GM19239 (cell line): ENCODE results near the gene CHKA.

Experiments used
- DNase-seq: peaks from one replicate; pipeline ENCODE4 v3.0.0; 2011; ENCODE audit warnings: low spot score; ENCODE audit not compliant: insufficient read length
- FAIRE-seq: peaks from 2 replicates; lab custom pipeline; 2011; peaks lifted over from hg19 to GRCh38; lab: Jason Lieb, UNC

CHKA gene

GRCh38 chr11:68018730-68019190, 102.4 kb downstream of the CHKA start:
- DNase-seq, result no peak
- no peak for FAIRE-seq

GRCh38 chr11:68017980-68018729, 103.0 kb downstream of the CHKA start:
- no peak for FAIRE-seq
- no peak for DNase-seq

- no peak for DNase-seq
- FAIRE-seq, result no peak
Measured at GRCh38 chr11:68016904-68017817, 104.0 kb downstream of the CHKA start.

GRCh38 chr11:68016161-68016903, 104.9 kb downstream of the CHKA start:
- FAIRE-seq (no peak), DNase-seq (no peak)

DNA sequence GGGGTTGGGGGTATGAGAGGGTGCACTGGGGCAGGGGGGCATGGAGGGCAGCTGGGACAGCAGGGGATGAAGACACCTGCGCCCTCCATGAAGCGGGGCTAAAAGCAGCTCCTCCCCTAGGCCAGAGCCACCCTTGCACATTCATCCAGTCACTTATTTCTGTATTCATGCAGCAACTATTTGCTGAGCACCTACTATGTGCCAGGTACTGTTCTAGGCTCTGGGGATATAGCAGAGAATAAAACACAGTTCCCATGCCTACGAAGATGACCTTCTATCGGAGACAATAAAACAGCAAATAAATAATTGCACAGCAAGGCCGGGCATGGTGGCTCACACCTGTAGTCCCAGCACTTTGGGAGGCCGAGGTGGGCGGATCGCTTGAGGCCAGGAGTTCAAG, 105.7 kb downstream of the CHKA start:
- FAIRE-seq, result no peak
- DNase-seq, result no peak

- DNase-seq (no peak), FAIRE-seq (no peak)
Measured at GRCh38 chr11:68014947-68015447, 106.2 kb downstream of the CHKA start.

- FAIRE-seq (no peak), DNase-seq (no peak)
Measured at GRCh38 chr11:68014157-68014946, 106.8 kb downstream of the CHKA start.

DNA sequence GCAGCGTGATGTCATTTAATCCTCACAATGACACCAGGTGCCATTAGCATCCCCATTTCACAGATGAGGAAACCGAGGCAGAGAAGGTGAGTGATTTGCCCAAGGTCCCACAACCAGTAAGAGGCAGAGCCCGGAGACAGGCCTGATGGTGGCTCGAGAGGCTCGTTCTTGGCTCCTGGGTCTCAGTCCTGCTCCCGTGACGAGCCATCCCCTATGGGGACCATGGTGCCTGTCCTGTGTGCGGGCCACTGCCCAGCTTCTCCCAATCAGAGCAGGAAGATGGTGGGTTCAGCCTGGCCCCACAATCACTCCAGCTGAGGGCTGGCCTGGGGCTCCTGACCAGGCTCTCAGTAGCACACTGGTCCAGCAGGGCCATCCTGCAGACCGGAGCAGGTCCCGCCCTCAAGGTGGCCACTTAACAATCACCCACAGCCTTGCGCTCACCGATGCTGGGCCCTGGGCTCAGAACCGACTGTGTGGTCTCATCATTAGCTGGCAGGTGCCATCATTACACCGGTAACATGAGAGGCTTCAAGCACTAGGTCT, 107.5 kb downstream of the CHKA start:
- no peak for FAIRE-seq

DNA sequence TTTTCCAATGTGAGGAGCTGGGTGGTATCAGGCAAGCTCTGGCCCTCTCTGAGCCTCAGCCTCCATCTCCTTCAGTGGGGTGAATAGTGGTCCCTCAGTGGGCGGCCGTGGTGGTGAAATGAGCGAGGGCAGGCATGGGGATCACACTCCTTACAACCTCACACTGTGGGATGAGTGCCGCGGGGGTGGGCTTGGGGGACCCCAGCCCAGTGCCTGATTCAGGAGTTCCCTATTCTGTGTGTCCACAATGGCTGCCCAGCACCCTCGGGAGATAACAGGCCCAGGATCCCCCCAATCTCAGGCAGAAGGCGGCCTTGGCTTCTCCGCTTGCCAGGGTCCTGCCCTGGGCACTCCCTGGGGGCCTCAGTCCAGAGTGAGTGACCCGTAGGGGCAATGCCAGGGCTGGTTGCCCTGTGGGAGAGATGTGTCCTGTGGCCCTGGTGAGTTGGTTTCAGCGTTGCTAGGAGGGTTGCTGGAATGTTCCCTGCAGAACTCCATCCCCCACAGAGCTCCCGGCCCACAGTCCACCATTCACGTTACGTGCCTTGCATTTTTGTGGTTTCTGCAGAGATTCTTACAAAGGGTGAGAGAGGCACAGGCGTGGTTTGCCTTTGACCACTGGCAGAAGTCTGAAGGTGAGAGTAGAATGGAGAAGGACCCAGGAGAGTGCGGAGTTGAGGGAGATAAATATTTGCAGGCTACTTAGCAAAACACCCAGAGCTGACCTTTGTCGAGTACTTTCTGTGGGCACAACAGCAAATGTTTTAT, 108.2 kb downstream of the CHKA start:
- DNase-seq (no peak), FAIRE-seq (no peak)

More for the DNA sequence above, 107.5 kb downstream of the CHKA start:
- DNase-seq, result no peak

DNA sequence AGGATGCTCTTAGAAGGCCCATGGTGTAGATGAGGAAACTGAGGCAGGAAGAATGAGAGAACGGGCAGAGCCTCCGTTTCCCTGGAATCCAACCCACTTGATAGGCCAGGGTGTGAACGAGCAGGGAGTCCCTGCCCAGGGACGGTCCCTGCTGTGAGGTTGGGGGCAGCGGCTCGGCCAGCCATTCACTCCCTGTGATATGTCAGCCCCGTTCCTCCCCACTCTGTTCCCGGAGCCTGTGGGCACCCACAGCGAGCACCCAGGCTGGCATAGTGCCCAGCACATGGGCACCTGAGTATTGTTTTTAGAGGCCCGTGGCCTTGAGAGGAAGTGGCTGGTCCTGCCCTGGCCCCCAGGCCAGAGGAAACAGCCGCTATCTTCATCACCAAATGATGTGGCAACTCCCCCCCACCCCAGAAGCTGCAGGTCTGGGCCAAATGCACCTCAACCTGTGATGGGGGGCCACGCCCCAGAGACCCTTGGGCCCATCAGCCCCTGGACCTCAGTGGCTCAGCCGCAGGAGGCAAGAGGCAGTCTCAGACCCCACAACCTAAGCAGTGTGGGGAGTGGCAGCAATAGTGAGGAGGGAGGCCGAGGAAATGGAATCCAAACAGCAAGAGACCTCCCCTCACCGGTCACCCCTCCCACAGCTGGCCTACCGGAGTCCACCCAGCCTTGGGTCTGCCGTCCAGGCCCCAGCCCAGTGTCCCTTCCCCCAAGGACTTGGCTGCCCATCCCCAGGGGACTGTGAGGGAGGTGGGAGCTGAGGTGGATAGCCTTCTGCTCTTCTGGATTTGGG, 108.9 kb downstream of the CHKA start:
- DNase-seq, result no peak
- no peak for FAIRE-seq

GRCh38 chr11:68011051-68011943, 109.9 kb downstream of the CHKA start:
- FAIRE-seq, result no peak

DNA sequence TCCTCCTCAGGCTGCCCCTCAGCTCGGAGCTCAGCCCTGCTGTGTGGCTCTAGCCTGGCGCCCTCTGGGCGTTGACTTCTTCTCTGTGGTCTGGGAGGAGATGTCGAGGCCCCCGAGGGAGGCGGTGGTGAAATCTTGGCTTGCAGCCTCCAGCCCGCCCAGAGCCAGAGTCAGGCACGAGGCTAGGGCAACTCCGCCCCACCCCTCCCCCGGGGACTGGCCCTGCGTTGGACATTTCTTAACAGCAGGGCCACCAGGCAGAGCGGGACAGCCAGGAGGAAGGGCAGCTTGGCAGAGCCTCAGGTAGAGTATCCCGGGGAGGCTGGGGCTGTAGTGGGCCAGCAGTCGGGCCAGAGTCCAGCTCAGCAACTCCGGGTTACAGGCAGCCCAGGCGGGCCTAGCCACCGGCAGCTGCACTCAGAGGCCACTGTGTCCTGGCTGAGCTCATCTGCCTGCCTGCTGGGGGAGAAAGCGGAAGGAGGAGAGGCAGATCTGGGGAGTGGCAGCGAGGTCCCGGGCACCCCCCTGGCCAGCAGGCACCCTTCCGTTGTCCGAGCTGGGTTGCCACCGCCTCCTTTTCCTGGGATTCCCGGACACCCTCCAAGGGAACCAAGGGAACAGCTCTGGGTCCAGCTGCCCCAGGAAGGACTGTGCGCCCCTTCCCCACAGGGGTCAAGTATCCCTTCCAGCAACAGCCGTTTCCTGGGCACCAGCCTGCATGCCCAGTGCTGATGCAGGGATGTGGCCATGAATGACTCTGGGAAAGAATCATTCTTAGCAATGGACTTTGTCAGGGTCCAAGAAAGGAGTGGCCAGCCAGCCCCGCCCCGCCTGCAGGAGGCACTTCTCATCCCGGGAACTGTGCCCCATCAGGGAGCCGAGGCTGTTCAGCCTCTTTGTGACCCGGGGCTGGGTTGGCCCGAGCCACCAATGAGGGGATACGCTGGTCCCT, 110.8 kb downstream of the CHKA start, which contains the start of gene ALDH3B1:
TSS of gene ALDH3B1 (plus strand) at position 238 of the 952 bp plus-strand sequence. CDS start 4,971 bp downstream, outside the sequence.
- no peak for DNase-seq
- no peak for FAIRE-seq

More at GRCh38 chr11:68011051-68011943, 109.9 kb downstream of the CHKA start:
- DNase-seq, result no peak

- no peak for DNase-seq
- peak; percentile 76 for FAIRE-seq
Measured at GRCh38 chr11:68009391-68010089, 111.6 kb downstream of the CHKA start.

- FAIRE-seq (no peak), DNase-seq (no peak)
Measured at GRCh38 chr11:68008381-68009337, 112.5 kb downstream of the CHKA start.
